ENCODE data around the gene CETN2. TPM values are rescaled to one million over a fixed set of nuclear protein-coding genes. Genes with fewer than 3 reads are reported as not detected.

CETN2 gene
- total RNA-seq, 4 donors from 2014 or later: 8.9 to 24.1 (median 18.7) TPM

DNA sequence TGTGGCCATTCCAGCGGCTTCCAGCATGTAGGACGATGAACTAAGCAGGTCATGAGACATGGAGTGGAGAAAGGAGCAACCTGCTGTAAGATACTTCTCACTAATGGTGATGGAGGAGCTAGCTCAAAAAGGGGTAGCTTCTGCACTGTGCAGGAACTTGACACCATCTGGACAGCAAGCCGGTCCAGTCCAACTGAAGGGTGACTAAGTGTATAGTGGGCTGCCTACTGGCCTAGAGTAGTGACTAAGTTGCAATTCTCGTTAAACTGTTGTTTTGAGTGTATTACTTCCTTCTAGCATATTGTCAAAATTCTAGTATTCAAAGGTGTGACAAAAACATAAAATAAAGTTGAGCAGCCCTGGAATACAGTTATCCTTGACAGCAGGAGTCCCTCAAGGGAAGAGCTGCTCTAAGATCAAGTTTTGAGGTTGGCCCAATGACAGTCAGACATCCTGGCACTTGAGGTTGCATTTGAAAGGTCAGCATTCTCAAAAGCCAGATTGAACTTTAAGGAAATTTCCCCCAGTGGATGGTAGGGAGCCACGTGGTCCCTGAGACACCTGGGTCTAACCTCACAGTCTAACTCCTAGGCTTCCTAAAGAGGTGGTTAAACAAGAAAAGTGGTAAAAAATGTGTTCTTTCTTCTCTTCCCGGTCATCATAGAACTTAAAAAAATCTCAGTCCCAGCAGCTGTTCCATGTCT, 8.0 kb downstream of the CETN2 start:
- no peaks in the 10 kb centered on the region for H3K27me3 ChIP-seq
- no peak overlapping the region for H3K27ac ChIP-seq
- TF ChIP-seq, protein P1, sequence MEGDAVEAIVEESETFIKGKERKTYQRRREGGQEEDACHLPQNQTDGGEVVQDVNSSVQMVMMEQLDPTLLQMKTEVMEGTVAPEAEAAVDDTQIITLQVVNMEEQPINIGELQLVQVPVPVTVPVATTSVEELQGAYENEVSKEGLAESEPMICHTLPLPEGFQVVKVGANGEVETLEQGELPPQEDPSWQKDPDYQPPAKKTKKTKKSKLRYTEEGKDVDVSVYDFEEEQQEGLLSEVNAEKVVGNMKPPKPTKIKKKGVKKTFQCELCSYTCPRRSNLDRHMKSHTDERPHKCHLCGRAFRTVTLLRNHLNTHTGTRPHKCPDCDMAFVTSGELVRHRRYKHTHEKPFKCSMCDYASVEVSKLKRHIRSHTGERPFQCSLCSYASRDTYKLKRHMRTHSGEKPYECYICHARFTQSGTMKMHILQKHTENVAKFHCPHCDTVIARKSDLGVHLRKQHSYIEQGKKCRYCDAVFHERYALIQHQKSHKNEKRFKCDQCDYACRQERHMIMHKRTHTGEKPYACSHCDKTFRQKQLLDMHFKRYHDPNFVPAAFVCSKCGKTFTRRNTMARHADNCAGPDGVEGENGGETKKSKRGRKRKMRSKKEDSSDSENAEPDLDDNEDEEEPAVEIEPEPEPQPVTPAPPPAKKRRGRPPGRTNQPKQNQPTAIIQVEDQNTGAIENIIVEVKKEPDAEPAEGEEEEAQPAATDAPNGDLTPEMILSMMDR (IDR thresholded peaks at IDR 0.05): no peak
- TF ChIP-seq POLR2AphosphoS5 (IDR thresholded peaks at IDR 0.05): no peak
- no peak for TF ChIP-seq EP300 (IDR thresholded peaks at IDR 0.05)
- no peak for TF ChIP-seq POLR2A (IDR thresholded peaks at IDR 0.05)
- DNase-seq (ENCODE audit: low spot score in 2 of 2): no peak
- H3K9me3 ChIP-seq: no peaks in the 10 kb centered on the region
- 63% methylated on average over 6 of the region's 6 CpGs for WGBS
- H3K4me3 ChIP-seq: no peak overlapping the region
- no peaks in the 10 kb centered on the region for H3K4me1 ChIP-seq
- H3K36me3 ChIP-seq: no peaks in the 10 kb centered on the region

DNA sequence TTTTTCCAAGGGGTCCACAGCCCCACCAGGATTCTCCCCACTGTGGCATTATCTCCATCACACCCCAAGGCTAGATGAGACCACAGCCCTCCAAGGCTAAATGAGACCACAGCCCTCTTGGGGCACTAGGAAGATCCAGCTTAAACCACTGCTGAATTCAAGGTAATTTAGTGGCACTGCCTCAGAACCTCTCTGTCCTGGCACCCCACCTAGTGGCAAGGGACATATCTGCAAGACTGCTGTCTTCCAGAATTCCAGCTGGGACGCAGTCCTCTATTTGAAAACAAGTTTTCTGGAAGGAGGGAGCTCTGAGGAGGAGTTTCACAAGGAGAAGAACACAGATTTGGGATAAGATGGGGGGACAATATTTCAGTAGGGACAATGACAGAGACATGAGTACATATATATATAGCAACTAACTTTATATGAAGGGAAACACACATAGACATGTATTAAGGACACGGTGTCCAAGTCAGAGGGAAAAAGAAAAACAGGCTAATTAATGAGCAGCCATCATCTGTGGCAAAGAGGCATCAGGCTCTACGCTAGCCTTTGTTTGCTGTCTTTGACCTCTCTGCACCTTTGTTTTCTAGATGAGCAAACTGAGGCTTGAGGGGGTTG, 9.3 kb downstream of the CETN2 start:
- Histone ChIP-seq H3K4me1 (no peaks in the 10 kb centered on the region), H3K27me3 (no peaks in the 10 kb centered on the region), H3K27ac (no peak overlapping the region), H3K36me3 (no peaks in the 10 kb centered on the region), H3K9me3 (no peaks in the 10 kb centered on the region), H3K4me3 (no peak overlapping the region)
- 62% methylated on average over 3 of the region's 3 CpGs for WGBS
- no peak for DNase-seq (ENCODE audit: low spot score in 2 of 2)
- no peak for TF ChIP-seq EP300 (IDR thresholded peaks at IDR 0.05)
- TF ChIP-seq POLR2A (IDR thresholded peaks at IDR 0.05): no peak
- TF ChIP-seq, protein P1 (IDR thresholded peaks at IDR 0.05): peak in 1 of 2 donors; percentile 27

DNA sequence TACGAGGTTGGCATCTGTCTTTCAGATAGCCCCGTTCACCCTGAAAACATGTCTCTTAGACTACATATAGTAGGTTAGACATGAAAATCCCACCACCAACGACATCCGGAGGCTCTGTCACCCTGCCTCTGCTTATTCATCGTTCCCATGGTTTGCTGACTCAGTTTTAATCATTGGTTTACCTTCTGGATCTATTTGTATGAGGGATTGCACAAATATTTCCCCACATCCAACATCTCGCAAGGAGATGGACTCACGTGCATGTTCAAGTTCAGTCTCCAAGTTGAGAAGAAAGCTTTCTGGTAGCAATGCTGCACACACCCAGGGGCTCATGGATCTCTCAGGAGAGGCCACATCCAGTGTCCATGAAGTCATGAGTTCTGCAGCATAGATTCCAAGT, 10.8 kb downstream of the CETN2 start:
- no peak for DNase-seq (ENCODE audit: low spot score in 2 of 2)
- no peaks in the 10 kb centered on the region for H3K27me3 ChIP-seq
- 88% methylated on average over 7 of the region's 7 CpGs for WGBS

DNA sequence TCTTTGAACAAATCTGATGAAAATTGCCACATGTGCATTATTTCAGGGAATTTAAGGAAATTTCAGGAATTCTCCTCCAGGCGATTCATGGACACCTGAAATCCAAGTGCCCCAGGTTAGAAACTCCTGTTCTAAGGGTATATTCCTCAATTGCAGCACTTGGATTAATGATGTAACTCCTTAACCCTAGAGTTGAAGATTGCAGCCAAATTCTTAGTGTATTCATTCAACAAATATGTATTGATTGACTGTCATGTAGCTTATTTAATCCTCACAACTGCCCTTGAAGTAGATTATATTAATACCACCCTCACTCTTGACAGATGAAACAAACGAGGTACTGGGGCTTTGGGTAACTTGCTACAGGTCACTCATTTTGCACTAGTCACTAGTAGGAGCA, 11.3 kb downstream of the CETN2 start:
- Histone ChIP-seq H3K27me3 (no peaks in the 10 kb centered on the region), H3K4me3 (no peak overlapping the region), H3K4me1 (no peaks in the 10 kb centered on the region), H3K9me3 (no peaks in the 10 kb centered on the region), H3K36me3 (no peaks in the 10 kb centered on the region), H3K27ac (no peak overlapping the region)
- no peak for TF ChIP-seq EP300 (IDR thresholded peaks at IDR 0.05)
- no peak for TF ChIP-seq POLR2A (IDR thresholded peaks at IDR 0.05)
- TF ChIP-seq POLR2AphosphoS5 (IDR thresholded peaks at IDR 0.05): no peak
- DNase-seq (ENCODE audit: low spot score in 2 of 2): no peak
- WGBS: 71% methylated on average over 2 of the region's 2 CpGs

More for the DNA sequence above, 10.8 kb downstream of the CETN2 start:
- Histone ChIP-seq H3K36me3 (no peaks in the 10 kb centered on the region), H3K27ac (no peak overlapping the region), H3K9me3 (no peaks in the 10 kb centered on the region), H3K4me1 (no peaks in the 10 kb centered on the region), H3K4me3 (no peak overlapping the region)
- no peak for TF ChIP-seq EP300 (IDR thresholded peaks at IDR 0.05)
- no peak for TF ChIP-seq POLR2AphosphoS5 (IDR thresholded peaks at IDR 0.05)
- TF ChIP-seq POLR2A (IDR thresholded peaks at IDR 0.05): no peak
- TF ChIP-seq, protein P1 (IDR thresholded peaks at IDR 0.05): no peak

DNA sequence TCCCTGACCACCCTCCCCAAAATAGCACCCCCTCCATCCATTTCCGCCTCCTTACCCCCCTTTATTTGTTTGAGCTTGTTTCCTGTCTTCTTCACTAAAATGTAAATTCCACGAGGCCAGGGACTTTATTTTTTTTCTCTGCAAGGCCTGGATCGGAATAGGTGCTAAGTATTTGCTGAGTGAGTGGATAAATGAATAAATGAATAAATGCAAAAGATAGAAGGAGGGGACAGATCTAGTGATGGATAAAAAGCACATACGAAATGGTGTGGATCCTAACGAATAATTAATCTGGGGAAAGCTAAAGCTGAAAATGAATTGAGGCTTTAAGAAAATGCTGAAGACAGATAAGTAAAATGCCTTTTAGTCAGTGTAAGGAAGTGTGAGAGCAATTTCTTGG, 12.2 kb downstream of the CETN2 start:
- H3K4me3 ChIP-seq: no peak overlapping the region
- 83% methylated on average over 5 of the region's 5 CpGs for WGBS
- H3K27me3 ChIP-seq: no peaks in the 10 kb centered on the region
- H3K9me3 ChIP-seq: no peaks in the 10 kb centered on the region
- no peak for DNase-seq (ENCODE audit: low spot score in 2 of 2)
- no peaks in the 10 kb centered on the region for H3K36me3 ChIP-seq
- no peak overlapping the region for H3K27ac ChIP-seq
- no peaks in the 10 kb centered on the region for H3K4me1 ChIP-seq
- TF ChIP-seq POLR2A (IDR thresholded peaks at IDR 0.05) (no peak), EP300 (IDR thresholded peaks at IDR 0.05) (no peak), POLR2AphosphoS5 (IDR thresholded peaks at IDR 0.05) (no peak)
- TF ChIP-seq, protein P1 (IDR thresholded peaks at IDR 0.05): no peak
